Suprapubic skin (tissue), 4 donors: ENCODE data around the gene M1AP. TPM values are rescaled to one million over a fixed set of nuclear protein-coding genes. Genes with fewer than 3 reads are reported as not detected.

Experiments used
- DNase-seq, 2 donors: peaks; one replicate each; pipeline ENCODE4 v3.0.0-alpha.2; 2019; ENCODE audit warnings: low spot score in 2 of 2
- H3K27ac ChIP-seq: fragments of 200-600 bp; sonication (generic); one replicate; pipeline ENCODE4 v1.5.1; 2019
- H3K27me3 ChIP-seq: fragments of 200-600 bp; sonication (generic); one replicate; pipeline ENCODE4 v1.5.1; 2019
- H3K36me3 ChIP-seq: fragments of 200-600 bp; sonication (generic); one replicate; pipeline ENCODE4 v1.5.1; 2019
- H3K4me1 ChIP-seq: fragments of 200-600 bp; sonication (generic); one replicate; pipeline ENCODE4 v1.5.1; 2019
- H3K4me3 ChIP-seq: fragments of 200-600 bp; sonication (generic); one replicate; pipeline ENCODE4 v1.5.1; 2019; ENCODE audit warnings: mild to moderate bottlenecking
- H3K9me3 ChIP-seq: fragments of 200-600 bp; sonication (generic); one replicate; pipeline ENCODE4 v1.5.1; 2019
- EP300 ChIP-seq: sonication (generic); formaldehyde crosslinking; IDR thresholded peaks from one replicate; pipeline ENCODE4 v1.6.1; 2017; ENCODE audit warnings: antibody characterized with exemption
- POLR2A ChIP-seq, 2 donors: fragments of 450-650 bp; IDR thresholded peaks; one replicate each; pipeline ENCODE4 v1.6.1; 2017; ENCODE audit warnings: antibody characterized with exemption in 2 of 2, mild to moderate bottlenecking in 2 of 2, moderate library complexity in 2 of 2
- POLR2AphosphoS5 ChIP-seq, 3 donors: sonication (generic); formaldehyde crosslinking; IDR thresholded peaks; one replicate each; pipeline ENCODE4 v1.6.1; 2017; ENCODE audit warnings: antibody characterized with exemption in 3 of 3
- WGBS: methylation state at CpG from one replicate; pipeline ENCODE4 v1.1.5; 2018; 5-methylcytosine and 5-hydroxymethylcytosine counted together
- total RNA-seq, 4 donors: library from RNA; depleted of rRNA; stranded (reverse); fragments of >200 nt; gene quantifications; one replicate each; pipeline ENCODE4 v1.1.0, GENCODE V29; 2016
- TF ChIP-seq, protein P1 (sequence below), 2 donors: fragments of 200-600 bp in 1 of 2; fragments of 450-650 bp in 1 of 2; sonication (generic) in 1 of 2; IDR thresholded peaks; one replicate each; pipeline ENCODE4 v1.5.1; 2016 to 2019; ENCODE audit warnings: antibody characterized with exemption in 2 of 2, mild to moderate bottlenecking in 1 of 2, moderate library complexity in 1 of 2

The M1AP gene
- total RNA-seq, 4 donors from 2014 or later: 1.1 TPM; not detected in 3

DNA sequence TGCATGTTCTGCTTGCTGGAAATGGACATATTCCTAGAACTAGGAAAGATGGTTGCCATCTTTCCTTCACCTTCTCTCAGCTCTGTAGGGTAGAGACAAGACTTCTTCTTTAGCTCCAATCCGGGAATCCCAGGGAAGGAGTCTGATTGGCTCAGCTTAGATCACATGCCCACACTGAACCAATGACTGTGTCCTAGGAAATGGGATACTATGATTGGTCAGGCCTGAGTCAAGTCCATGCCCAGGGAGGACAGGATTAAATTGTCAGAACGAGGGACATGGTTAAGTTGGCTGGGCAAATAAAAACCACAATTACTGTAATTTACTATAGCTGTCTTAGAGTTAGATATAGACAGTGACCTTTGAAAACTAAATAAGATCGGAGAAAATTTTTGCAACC is 37.3 kb upstream of the M1AP start:
- H3K4me3 ChIP-seq: no peak overlapping the region
- DNase-seq: no peak
- no peak overlapping the region for H3K27ac ChIP-seq
- no peaks in the 10 kb centered on the region for H3K9me3 ChIP-seq
- H3K27me3 ChIP-seq: no peaks in the 10 kb centered on the region
- H3K36me3 ChIP-seq: no peaks in the 10 kb centered on the region
- TF ChIP-seq POLR2AphosphoS5 (IDR thresholded peaks at IDR 0.05): no peak
- TF ChIP-seq POLR2A (IDR thresholded peaks at IDR 0.05): no peak
- no peak for TF ChIP-seq EP300
- TF ChIP-seq, protein P1, sequence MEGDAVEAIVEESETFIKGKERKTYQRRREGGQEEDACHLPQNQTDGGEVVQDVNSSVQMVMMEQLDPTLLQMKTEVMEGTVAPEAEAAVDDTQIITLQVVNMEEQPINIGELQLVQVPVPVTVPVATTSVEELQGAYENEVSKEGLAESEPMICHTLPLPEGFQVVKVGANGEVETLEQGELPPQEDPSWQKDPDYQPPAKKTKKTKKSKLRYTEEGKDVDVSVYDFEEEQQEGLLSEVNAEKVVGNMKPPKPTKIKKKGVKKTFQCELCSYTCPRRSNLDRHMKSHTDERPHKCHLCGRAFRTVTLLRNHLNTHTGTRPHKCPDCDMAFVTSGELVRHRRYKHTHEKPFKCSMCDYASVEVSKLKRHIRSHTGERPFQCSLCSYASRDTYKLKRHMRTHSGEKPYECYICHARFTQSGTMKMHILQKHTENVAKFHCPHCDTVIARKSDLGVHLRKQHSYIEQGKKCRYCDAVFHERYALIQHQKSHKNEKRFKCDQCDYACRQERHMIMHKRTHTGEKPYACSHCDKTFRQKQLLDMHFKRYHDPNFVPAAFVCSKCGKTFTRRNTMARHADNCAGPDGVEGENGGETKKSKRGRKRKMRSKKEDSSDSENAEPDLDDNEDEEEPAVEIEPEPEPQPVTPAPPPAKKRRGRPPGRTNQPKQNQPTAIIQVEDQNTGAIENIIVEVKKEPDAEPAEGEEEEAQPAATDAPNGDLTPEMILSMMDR (IDR thresholded peaks at IDR 0.05): no peak
- H3K4me1 ChIP-seq: no peaks in the 10 kb centered on the region
- WGBS: 81% methylated on average over 3 of the region's 3 CpGs

DNA sequence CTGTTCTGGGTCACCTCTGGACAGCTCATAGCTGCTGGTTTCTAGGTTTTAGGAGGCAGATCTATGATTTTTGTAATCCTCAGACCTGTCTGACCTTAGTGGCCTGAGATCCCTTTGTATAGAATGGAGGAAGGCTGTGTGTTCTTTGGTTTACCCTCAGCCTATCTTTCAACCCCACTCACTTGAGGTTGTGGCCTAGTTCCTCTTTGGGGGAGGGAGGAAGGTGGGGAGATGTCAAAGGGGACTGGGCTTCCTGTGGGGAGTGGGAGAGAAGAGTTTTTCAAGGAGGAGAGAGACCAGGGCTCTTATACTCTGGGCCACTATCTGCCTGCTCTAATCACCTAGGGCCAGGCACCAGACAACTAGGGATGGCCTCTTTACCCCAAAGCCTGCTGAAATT is 34.4 kb upstream of the M1AP start:
- Histone ChIP-seq H3K4me1 (no peaks in the 10 kb centered on the region), H3K4me3 (no peak overlapping the region), H3K27ac (no peak overlapping the region), H3K27me3 (no peaks in the 10 kb centered on the region), H3K9me3 (no peaks in the 10 kb centered on the region), H3K36me3 (peaks cover 12% of the 10 kb centered on the region)
- no peak for TF ChIP-seq POLR2A (IDR thresholded peaks at IDR 0.05)
- TF ChIP-seq POLR2AphosphoS5 (IDR thresholded peaks at IDR 0.05): no peak
- no peak for TF ChIP-seq EP300
- TF ChIP-seq, protein P1 (IDR thresholded peaks at IDR 0.05): no peak
- no peak for DNase-seq

DNA sequence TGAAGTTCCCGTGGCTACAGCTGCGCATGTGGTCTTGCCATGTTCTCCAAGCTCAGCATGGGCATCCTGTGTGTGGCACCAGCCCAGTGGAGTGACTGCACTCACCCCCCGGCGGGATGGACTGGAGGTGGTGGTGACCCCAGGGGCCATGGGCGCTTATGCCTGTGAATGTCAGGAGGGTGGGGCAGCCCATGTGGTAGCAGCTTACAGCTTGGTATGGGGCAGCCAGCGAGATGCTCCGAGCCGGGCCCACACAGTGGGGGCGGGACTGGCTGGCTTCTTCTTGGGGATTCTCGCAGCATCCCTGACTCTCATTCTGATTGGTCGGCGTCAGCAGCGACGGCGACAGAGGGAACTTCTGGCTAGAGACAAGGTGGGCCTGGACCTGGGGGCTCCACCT is 31.5 kb upstream of the M1AP start:
- TF ChIP-seq POLR2A (IDR thresholded peaks at IDR 0.05): no peak
- no peak for TF ChIP-seq POLR2AphosphoS5 (IDR thresholded peaks at IDR 0.05)
- TF ChIP-seq EP300: no peak
- TF ChIP-seq, protein P1 (IDR thresholded peaks at IDR 0.05): no peak
- DNase-seq: no peak
- Histone ChIP-seq H3K27ac (no peak overlapping the region), H3K4me1 (no peaks in the 10 kb centered on the region), H3K4me3 (no peak overlapping the region), H3K36me3 (peaks cover 36% of the 10 kb centered on the region), H3K27me3 (no peaks in the 10 kb centered on the region), H3K9me3 (no peaks in the 10 kb centered on the region)
- 96% methylated on average over 14 of the region's 15 CpGs for WGBS

DNA sequence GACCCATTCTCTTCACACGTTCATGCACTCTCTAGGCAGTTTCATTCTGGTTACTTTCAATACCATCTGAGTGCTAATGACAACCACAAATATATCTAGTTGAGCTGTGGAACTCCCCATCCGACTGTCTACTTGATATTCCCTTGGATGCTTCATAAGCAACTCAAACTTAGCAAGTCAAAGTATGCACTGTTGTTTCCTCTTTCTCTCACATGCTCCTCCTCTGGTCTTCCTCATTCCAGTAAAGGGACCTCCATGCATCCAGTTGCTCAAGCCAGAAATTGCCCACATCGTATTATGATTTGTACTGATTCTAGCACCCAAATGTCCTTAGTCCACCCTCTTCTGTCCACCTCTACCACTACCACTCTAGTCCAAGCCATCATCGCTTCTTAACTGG is 28.2 kb upstream of the M1AP start:
- H3K4me1 ChIP-seq: no peaks in the 10 kb centered on the region
- DNase-seq: no peak
- 92% methylated on average over 4 of the region's 4 CpGs for WGBS

DNA sequence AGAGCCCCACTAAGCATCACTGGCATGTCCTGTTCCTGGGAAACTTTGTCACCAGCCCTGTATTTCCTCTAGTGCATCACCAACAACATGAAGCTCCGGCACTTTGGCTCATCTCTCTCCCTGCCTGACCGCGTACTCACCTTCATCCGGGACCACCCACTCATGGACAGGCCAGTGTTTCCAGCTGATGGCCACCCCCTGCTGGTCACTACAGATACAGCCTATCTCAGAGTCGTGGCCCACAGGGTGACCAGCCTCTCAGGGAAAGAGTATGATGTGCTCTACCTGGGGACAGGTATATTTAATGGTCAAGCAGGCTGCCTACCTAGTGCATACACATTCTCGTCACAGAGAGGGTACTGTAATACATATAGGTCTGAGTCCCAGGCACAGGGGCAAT is 27.0 kb upstream of the M1AP start:
- no peaks in the 10 kb centered on the region for H3K4me1 ChIP-seq
- DNase-seq: no peak
- H3K9me3 ChIP-seq: no peaks in the 10 kb centered on the region
- H3K4me3 ChIP-seq: no peak overlapping the region
- peaks cover 48% of the 10 kb centered on the region for H3K36me3 ChIP-seq
- no peak overlapping the region for H3K27ac ChIP-seq
- H3K27me3 ChIP-seq: no peaks in the 10 kb centered on the region
- no peak for TF ChIP-seq POLR2AphosphoS5 (IDR thresholded peaks at IDR 0.05)
- no peak for TF ChIP-seq POLR2A (IDR thresholded peaks at IDR 0.05)
- no peak for TF ChIP-seq EP300
- TF ChIP-seq, protein P1 (IDR thresholded peaks at IDR 0.05): no peak
- WGBS: 93% methylated on average over 6 of the region's 6 CpGs

More for the DNA sequence above, 28.2 kb upstream of the M1AP start:
- no peaks in the 10 kb centered on the region for H3K9me3 ChIP-seq
- peaks cover 48% of the 10 kb centered on the region for H3K36me3 ChIP-seq
- H3K27ac ChIP-seq: no peak overlapping the region
- TF ChIP-seq EP300: no peak
- TF ChIP-seq POLR2AphosphoS5 (IDR thresholded peaks at IDR 0.05): no peak
- TF ChIP-seq, protein P1 (IDR thresholded peaks at IDR 0.05): no peak
- no peak for TF ChIP-seq POLR2A (IDR thresholded peaks at IDR 0.05)
- no peak overlapping the region for H3K4me3 ChIP-seq
- no peaks in the 10 kb centered on the region for H3K27me3 ChIP-seq
